GM12878 (cell line): ENCODE data around the gene TPCN2. TPM values are rescaled to one million over a fixed set of nuclear protein-coding genes. Genes with fewer than 3 reads are reported as not detected.

Source experiments
- ATAC-seq: fragments of 200-7000 bp; cut with Tn5 transposase; 3 replicates; pipeline ENCODE4 v1.9.1; 2020; ENCODE audit warnings: mild to moderate bottlenecking, moderate library complexity
- BruUV-seq: library from RNA; stranded (reverse); fragments of 400-500 nt; replicated peaks from 2 replicates; lab custom pipeline; 2021; lab: Mats Ljungman, UMichigan
- CTCF ChIA-PET: fragments of 300-600 bp; sonication (Branson Sonifier 250); formaldehyde crosslinking; extraction: SDS; loops from one replicate; lab custom pipeline; 2021; ENCODE audit warnings: inconsistent platforms; lab: Yijun Ruan, JAX
- POLR2A ChIA-PET: fragments of 350-600 bp; formaldehyde crosslinking; extraction: SDS; loops from one replicate; lab custom pipeline; 2021; ENCODE audit warnings: inconsistent platforms; lab: Charles Lee
- RAD21 ChIA-PET: fragments of 300-600 bp; sonication (Branson Sonifier 250); formaldehyde crosslinking; loops from one replicate; lab custom pipeline; 2023; ENCODE audit warnings: antibody characterized with exemption; ENCODE audit not compliant: unreplicated experiment; lab: Charles Lee
- SMC1A ChIA-PET: fragments of 300-600 bp; sonication (Branson Sonifier 250); formaldehyde crosslinking; loops from one replicate; lab custom pipeline; 2023; ENCODE audit not compliant: unreplicated experiment, uncharacterized antibody; lab: Charles Lee
- DNase-seq: peaks from one replicate; pipeline ENCODE4 v3.0.0-alpha.2; 2011; ENCODE audit warnings: low read depth, low spot score
- FAIRE-seq: peaks from 3 replicates; lab custom pipeline; 2011; peaks lifted over from hg19 to GRCh38; lab: Jason Lieb, UNC
- H2AFZ ChIP-seq: 2 replicates; pipeline ENCODE4 v1.6.0; 2011; ENCODE audit warnings: low read depth, low read length, control low read depth; ENCODE audit not compliant: control insufficient read depth
- H3K27ac ChIP-seq: 2 replicates; pipeline ENCODE4 v1.5.1; 2011; ENCODE audit warnings: control low read depth; ENCODE audit not compliant: control insufficient read depth, insufficient read depth
- H3K27me3 ChIP-seq, 2 experiments: replicated peaks in 1 of 2; 2 replicates each; pipeline versions ENCODE4 v1.6.0 to v1.6.1; 2011; ENCODE audit warnings: low read length in 1 of 2; ENCODE audit not compliant: control insufficient read depth in 2 of 2, insufficient read depth in 2 of 2
- H3K36me3 ChIP-seq, 2 experiments: 2 replicates each; pipeline ENCODE4 v1.5.1; 2011; ENCODE audit warnings: low read length in 1 of 2; ENCODE audit not compliant: control insufficient read depth in 2 of 2, insufficient read depth in 2 of 2
- H3K4me1 ChIP-seq: 2 replicates; pipeline ENCODE4 v1.6.1; 2011; ENCODE audit warnings: mild to moderate bottlenecking, low read length, moderate library complexity, mixed read lengths; ENCODE audit not compliant: control insufficient read depth, insufficient read depth
- H3K4me2 ChIP-seq: 2 replicates; pipeline ENCODE4 v1.6.0; 2011; ENCODE audit warnings: control low read depth; ENCODE audit not compliant: control insufficient read depth, insufficient read depth
- H3K4me3 ChIP-seq: fragments of 200-600 bp; sonication (generic); 2 replicates; pipeline ENCODE4 v1.5.1; 2016
- H3K79me2 ChIP-seq: 2 replicates; pipeline ENCODE4 v1.6.0; 2011; ENCODE audit warnings: low read length; ENCODE audit not compliant: control insufficient read depth, insufficient read depth
- H3K9ac ChIP-seq: 2 replicates; pipeline ENCODE4 v1.8.0; 2011; ENCODE audit warnings: low read length, control low read depth, mixed read lengths; ENCODE audit not compliant: control insufficient read depth, insufficient read depth
- H3K9me3 ChIP-seq: replicated peaks from 3 replicates; pipeline ENCODE4 v1.5.1; 2011; ENCODE audit warnings: mild to moderate bottlenecking, low read length; ENCODE audit not compliant: control insufficient read depth, insufficient read depth
- H4K20me1 ChIP-seq: 2 replicates; pipeline ENCODE4 v1.6.0; 2011; ENCODE audit not compliant: control insufficient read depth, insufficient read depth
- KAT2A ChIP-seq: conservative IDR thresholded peaks from 2 replicates; pipeline ENCODE4 v1.6.1; 2011; ENCODE audit warnings: low read depth, low read length; ENCODE audit not compliant: control insufficient read depth
- NFXL1 ChIP-seq: fragments of 450-650 bp; IDR thresholded peaks from 2 replicates; pipeline ENCODE4 v1.6.1; 2017; ENCODE audit warnings: antibody characterized with exemption, mild to moderate bottlenecking, borderline replicate concordance
- NFYA ChIP-seq: IDR thresholded peaks from 2 replicates; pipeline ENCODE4 v1.6.1; 2011; ENCODE audit warnings: low read depth, mild to moderate bottlenecking, low read length, improper control_type of control experiment, borderline replicate concordance
- STAT3 ChIP-seq: IDR thresholded peaks from 2 replicates; pipeline ENCODE4 v1.6.1; 2011; ENCODE audit warnings: low read depth, low read length, improper control_type of control experiment
- WGBS: methylation state at CpG from one replicate; pipeline ENCODE4 v1.1.6; 2016; ENCODE audit warnings: low lambda C conversion rate; ENCODE audit not compliant: insufficient replicate concordance, insufficient coverage; ENCODE audit errors: missing lambda C conversion rate; 5-methylcytosine and 5-hydroxymethylcytosine counted together
- in situ Hi-C: fragments of 300-500 bp; cut with MboI; formaldehyde crosslinking; loops from 9 replicates; pipeline ENCODE4 v1.14.3; 2018; ENCODE audit warnings: mixed read lengths
- intact Hi-C: fragments of 100-400 bp; cut with micrococcal nuclease; formaldehyde crosslinking; loops from one replicate; pipeline ENCODE4 v1.14.2; 2022; ENCODE audit not compliant: unreplicated experiment
- polyA plus RNA-seq, 11 experiments: library from polyadenylated mRNA; depleted of rRNA in 4 of 11; unstranded in 6 of 11; stranded (reverse) in 5 of 11; fragments of >200 nt; fragmentation: Nextera tagmentation in 4 of 11; fragmentation: Illumina TruSeq in 1 of 11; extraction: Ambion mirVana in 4 of 11; extraction: Trizol in 1 of 11; gene quantifications; 1 replicate in 1 of 11; 2 replicates in 10 of 11; pipeline versions ENCODE4 v1.2.1 to v1.2.3, GENCODE V29; 2011 to 2016; ENCODE audit warnings: inconsistent platforms in 2 of 11, missing spikeins in 2 of 11, low read depth in 1 of 11
- total RNA-seq, 4 experiments: library from RNA; depleted of rRNA in 3 of 4; stranded (reverse); fragments of >200 nt in 3 of 4; fragmentation: Illumina TruSeq in 1 of 4; extraction: Trizol in 1 of 4; gene quantifications; 2 replicates each; pipeline versions ENCODE4 v1.2.1 to v1.2.3, GENCODE V29; 2013 to 2021
- TF ChIP-seq, protein P1 (sequence below): fragments of 450-650 bp; IDR thresholded peaks from 2 replicates; pipeline ENCODE4 v1.6.1; 2017; ENCODE audit warnings: mild to moderate bottlenecking, moderate library complexity

The TPCN2 gene
- total and polyA plus RNA-seq, 10 of the 15 experiments (the other 5 are each of a cell fraction or from before 2014, with no cell fraction given) = 1.7 to 18.4 (median 8.4) TPM

DNA sequence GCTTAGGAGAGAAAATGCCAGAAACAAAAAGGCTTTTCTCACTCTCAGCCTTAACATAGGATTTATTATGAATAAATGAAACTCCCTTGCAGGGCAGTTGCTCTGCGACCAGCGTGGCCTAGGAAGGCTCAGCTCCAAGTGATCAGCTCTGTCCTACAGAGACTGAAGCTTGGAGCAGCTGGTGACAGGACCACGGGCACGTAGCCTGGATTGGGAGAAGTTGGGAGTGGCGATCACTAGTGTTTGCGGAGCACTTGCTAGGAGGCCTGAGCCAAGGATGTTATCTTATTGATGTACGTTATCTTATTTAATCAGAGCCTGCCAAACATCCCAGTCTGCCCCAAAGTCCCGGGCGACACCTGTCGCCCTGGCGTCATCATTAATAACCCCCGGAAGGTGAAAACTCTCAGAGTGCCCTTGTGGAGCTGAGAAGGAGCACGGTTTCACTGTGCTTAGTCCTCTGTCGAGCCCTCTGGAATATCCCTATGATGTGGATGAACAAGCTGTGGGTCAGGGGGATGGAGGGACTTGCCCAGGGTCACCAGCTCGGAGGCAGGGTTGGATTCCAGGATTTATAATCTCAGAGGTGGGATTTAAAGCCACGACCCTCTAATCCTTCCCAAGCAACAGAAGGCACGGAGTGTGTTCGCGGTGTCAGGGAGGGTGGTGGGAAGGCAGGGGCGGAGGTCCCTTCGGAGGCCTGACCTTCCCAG, 66.2 kb downstream of the TPCN2 start:
- H3K4me2 ChIP-seq = no peak overlapping the region
- WGBS = 44% methylated on average over 21 of the region's 21 CpGs
- no peaks in the 10 kb centered on the region for H3K4me1 ChIP-seq
- CTCF ChIA-PET = interaction anchor here (0.6 kb wide), 1 partner anchor 507 kb away, joined by 3 read pairs; no protein-coding TSS in a partner anchor
- POLR2A ChIA-PET = interaction anchor here (0.7 kb wide), 1 partner anchor 177 kb away, joined by 3 read pairs; no protein-coding TSS in a partner anchor
- no peaks in the 10 kb centered on the region; the same call in 2 of the 3 replicates for H3K9me3 ChIP-seq
- DNase-seq (no peak), ATAC-seq (no peak), FAIRE-seq (no peak)
- H4K20me1 ChIP-seq = no peaks in the 10 kb centered on the region
- no peaks in the 10 kb centered on the region for H3K79me2 ChIP-seq
- no peak overlapping the region for H3K27ac ChIP-seq
- no peaks in the 10 kb centered on the region; a peak in 1 of 4 replicates for H3K27me3 ChIP-seq
- SMC1A ChIA-PET = interaction anchor here (1.3 kb wide), 1 partner anchor 16 kb away, joined by 4 read pairs; no protein-coding TSS in a partner anchor
- no peak overlapping the region for H3K9ac ChIP-seq
- no peak overlapping the region for H3K4me3 ChIP-seq
- in situ Hi-C loops = no loop called here
- no peaks in the 10 kb centered on the region for H3K36me3 ChIP-seq
- RAD21 ChIA-PET = interaction anchor here (0.7 kb wide), 1 partner anchor 502 kb away, joined by 3 read pairs; no protein-coding TSS in a partner anchor
- no peak overlapping the region for H2AFZ ChIP-seq
- BruUV-seq = no TSS peak
- intact Hi-C loops = no loop called here
- no peak for TF ChIP-seq NFYA
- TF ChIP-seq, protein P1, sequence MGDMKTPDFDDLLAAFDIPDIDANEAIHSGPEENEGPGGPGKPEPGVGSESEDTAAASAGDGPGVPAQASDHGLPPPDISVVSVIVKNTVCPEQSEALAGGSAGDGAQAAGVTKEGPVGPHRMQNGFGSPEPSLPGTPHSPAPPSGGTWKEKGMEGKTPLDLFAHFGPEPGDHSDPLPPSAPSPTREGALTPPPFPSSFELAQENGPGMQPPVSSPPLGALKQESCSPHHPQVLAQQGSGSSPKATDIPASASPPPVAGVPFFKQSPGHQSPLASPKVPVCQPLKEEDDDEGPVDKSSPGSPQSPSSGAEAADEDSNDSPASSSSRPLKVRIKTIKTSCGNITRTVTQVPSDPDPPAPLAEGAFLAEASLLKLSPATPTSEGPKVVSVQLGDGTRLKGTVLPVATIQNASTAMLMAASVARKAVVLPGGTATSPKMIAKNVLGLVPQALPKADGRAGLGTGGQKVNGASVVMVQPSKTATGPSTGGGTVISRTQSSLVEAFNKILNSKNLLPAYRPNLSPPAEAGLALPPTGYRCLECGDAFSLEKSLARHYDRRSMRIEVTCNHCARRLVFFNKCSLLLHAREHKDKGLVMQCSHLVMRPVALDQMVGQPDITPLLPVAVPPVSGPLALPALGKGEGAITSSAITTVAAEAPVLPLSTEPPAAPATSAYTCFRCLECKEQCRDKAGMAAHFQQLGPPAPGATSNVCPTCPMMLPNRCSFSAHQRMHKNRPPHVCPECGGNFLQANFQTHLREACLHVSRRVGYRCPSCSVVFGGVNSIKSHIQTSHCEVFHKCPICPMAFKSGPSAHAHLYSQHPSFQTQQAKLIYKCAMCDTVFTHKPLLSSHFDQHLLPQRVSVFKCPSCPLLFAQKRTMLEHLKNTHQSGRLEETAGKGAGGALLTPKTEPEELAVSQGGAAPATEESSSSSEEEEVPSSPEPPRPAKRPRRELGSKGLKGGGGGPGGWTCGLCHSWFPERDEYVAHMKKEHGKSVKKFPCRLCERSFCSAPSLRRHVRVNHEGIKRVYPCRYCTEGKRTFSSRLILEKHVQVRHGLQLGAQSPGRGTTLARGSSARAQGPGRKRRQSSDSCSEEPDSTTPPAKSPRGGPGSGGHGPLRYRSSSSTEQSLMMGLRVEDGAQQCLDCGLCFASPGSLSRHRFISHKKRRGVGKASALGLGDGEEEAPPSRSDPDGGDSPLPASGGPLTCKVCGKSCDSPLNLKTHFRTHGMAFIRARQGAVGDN = no peak
- TF ChIP-seq STAT3 = no peak
- no peak for TF ChIP-seq KAT2A
- TF ChIP-seq NFXL1 = no peak
